Uterus (tissue), 4 donors: ENCODE measurements around the gene GLT6D1. TPM values are rescaled to one million over a fixed set of nuclear protein-coding genes. Genes with fewer than 3 reads are reported as not detected.

ENCODE experiments used
- DNase-seq, 2 donors: peaks; one replicate each; pipeline ENCODE4 v3.0.0-alpha.2; 2019 to 2020
- H3K27ac ChIP-seq, 2 donors: fragments of 200-600 bp; sonication (generic); 1 replicate in 1 of 2; 2 replicates in 1 of 2; pipeline ENCODE4 v1.5.1; 2016 to 2018
- H3K27me3 ChIP-seq, 2 donors: fragments of 200-600 bp; sonication (generic); one replicate each; pipeline ENCODE4 v1.5.1; 2018 to 2019; ENCODE audit warnings: control low read depth in 1 of 2
- H3K36me3 ChIP-seq, 2 donors: fragments of 200-600 bp; sonication (generic); one replicate each; pipeline ENCODE4 v1.5.1; 2019; ENCODE audit warnings: control low read depth in 1 of 2
- H3K4me1 ChIP-seq, 2 donors: fragments of 200-600 bp; sonication (generic); one replicate each; pipeline ENCODE4 v1.5.1; 2018 to 2019; ENCODE audit warnings: control low read depth in 1 of 2
- H3K4me3 ChIP-seq, 2 donors: fragments of 200-600 bp; sonication (generic); 1 replicate in 1 of 2; 2 replicates in 1 of 2; pipeline ENCODE4 v1.5.1; 2018 to 2019; ENCODE audit warnings: mild to moderate bottlenecking in 1 of 2
- H3K9me3 ChIP-seq, 2 donors: fragments of 200-600 bp; sonication (generic); one replicate each; pipeline ENCODE4 v1.5.1; 2019; ENCODE audit warnings: control low read depth in 1 of 2
- POLR2A ChIP-seq, 2 donors: fragments of 450-650 bp; IDR thresholded peaks; one replicate each; pipeline ENCODE4 v1.6.1; 2016; ENCODE audit warnings: antibody characterized with exemption in 2 of 2, mild to moderate bottlenecking in 1 of 2, moderate library complexity in 1 of 2
- intact Hi-C: fragments of 100-400 bp; cut with DNase I; formaldehyde crosslinking; loops from one replicate; pipeline ENCODE4 v1.15.1; 2023; ENCODE audit warnings: low total_unique reads
- total RNA-seq, 4 donors: library from RNA; depleted of rRNA in 3 of 4; stranded (reverse); fragments of >200 nt in 3 of 4; gene quantifications; one replicate each; pipeline versions ENCODE4 v1.1.0 to v1.2.4, GENCODE V29; 2014 to 2023
- TF ChIP-seq, protein P1 (sequence below), 4 experiments: fragments of 200-600 bp in 2 of 4; fragments of 450-650 bp in 2 of 4; sonication (generic) in 2 of 4; IDR thresholded peaks; one replicate each; pipeline ENCODE4 v1.5.1; 2016 to 2019; ENCODE audit warnings: antibody characterized with exemption in 4 of 4, mild to moderate bottlenecking in 2 of 4, moderate library complexity in 1 of 4
- donor health status: DM: yes; HTN: yes; CAD: no.

GLT6D1 gene
- total RNA-seq, 4 donors from 2014 or later, result not detected

GRCh38 chr9:135608294-135608998 is 30.9 kb downstream of the GLT6D1 start:
- TF ChIP-seq, protein P1, sequence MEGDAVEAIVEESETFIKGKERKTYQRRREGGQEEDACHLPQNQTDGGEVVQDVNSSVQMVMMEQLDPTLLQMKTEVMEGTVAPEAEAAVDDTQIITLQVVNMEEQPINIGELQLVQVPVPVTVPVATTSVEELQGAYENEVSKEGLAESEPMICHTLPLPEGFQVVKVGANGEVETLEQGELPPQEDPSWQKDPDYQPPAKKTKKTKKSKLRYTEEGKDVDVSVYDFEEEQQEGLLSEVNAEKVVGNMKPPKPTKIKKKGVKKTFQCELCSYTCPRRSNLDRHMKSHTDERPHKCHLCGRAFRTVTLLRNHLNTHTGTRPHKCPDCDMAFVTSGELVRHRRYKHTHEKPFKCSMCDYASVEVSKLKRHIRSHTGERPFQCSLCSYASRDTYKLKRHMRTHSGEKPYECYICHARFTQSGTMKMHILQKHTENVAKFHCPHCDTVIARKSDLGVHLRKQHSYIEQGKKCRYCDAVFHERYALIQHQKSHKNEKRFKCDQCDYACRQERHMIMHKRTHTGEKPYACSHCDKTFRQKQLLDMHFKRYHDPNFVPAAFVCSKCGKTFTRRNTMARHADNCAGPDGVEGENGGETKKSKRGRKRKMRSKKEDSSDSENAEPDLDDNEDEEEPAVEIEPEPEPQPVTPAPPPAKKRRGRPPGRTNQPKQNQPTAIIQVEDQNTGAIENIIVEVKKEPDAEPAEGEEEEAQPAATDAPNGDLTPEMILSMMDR (IDR thresholded peaks at IDR 0.05), result no peak
- no peak for TF ChIP-seq POLR2A (IDR thresholded peaks at IDR 0.05)
- Histone ChIP-seq H3K36me3 (no peaks in the 10 kb centered on the region), H3K4me3 (no peak overlapping the region), H3K27me3 (no peaks in the 10 kb centered on the region), H3K27ac (no peak overlapping the region), H3K9me3 (no peaks in the 10 kb centered on the region), H3K4me1 (no peaks in the 10 kb centered on the region)
- intact Hi-C loops, result no loop called here
- DNase-seq, result no peak

DNA sequence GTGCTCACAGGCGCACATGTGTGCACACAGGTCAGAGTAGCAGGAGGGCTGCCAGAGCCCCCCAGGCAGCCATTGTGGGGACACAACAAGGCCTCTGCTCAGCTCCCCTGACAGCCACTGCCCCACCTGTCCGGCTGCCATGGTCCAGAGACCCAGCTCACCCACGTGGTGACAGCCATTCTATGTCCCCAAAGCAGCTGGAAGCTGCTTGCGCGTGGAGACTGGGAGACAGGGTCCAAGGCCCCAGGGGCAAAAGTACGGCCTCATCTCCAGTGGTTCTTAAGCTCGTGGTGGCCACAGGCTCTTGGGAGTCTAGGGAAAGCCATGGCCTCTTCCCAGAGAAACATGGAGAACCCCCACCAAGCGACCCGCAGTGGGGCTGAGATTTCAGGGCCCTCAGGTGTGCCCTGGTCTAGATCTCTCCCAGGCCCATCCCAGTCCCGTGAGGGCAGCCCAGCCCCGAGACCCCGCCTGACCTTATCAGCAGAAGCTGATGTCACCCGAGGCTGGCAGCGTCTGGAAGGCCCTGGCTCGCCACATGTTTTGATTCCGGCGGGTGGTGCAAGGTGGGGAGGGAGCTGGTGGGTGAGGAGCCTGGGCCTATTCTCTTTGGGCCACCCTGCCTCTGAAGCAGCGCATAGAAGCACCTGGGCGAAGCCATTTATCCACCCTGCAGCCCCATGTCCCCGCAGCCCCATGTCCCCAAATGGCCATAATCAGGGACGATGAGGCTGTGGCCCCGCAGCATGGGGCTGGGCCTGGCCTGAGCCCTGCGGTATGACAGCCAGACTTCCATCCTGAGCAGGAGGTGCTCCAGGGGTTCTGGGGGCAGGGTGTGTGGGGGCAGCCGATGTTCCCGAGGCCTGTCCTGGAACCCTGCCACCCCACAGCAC is 31.7 kb downstream of the GLT6D1 start:
- no peak for TF ChIP-seq POLR2A (IDR thresholded peaks at IDR 0.05)
- TF ChIP-seq, protein P1 (IDR thresholded peaks at IDR 0.05), result no peak
- H3K27me3 ChIP-seq, result no peaks in the 10 kb centered on the region
- H3K27ac ChIP-seq, result no peak overlapping the region
- H3K9me3 ChIP-seq, result no peaks in the 10 kb centered on the region
- intact Hi-C loops, result no loop called here
- no peak overlapping the region for H3K4me3 ChIP-seq
- H3K4me1 ChIP-seq, result no peaks in the 10 kb centered on the region
- H3K36me3 ChIP-seq, result no peaks in the 10 kb centered on the region
- DNase-seq, result no peak

- no peaks in the 10 kb centered on the region for H3K4me1 ChIP-seq
- H3K27ac ChIP-seq, result no peak overlapping the region
- no peak overlapping the region for H3K4me3 ChIP-seq
- TF ChIP-seq, protein P1 (IDR thresholded peaks at IDR 0.05), result no peak
- no peak for TF ChIP-seq POLR2A (IDR thresholded peaks at IDR 0.05)
- intact Hi-C loops, result no loop called here
- no peaks in the 10 kb centered on the region for H3K27me3 ChIP-seq
- no peaks in the 10 kb centered on the region for H3K9me3 ChIP-seq
- no peak for DNase-seq
- no peaks in the 10 kb centered on the region for H3K36me3 ChIP-seq
Measured at GRCh38 chr9:135606885-135607259, 32.5 kb downstream of the GLT6D1 start.

DNA sequence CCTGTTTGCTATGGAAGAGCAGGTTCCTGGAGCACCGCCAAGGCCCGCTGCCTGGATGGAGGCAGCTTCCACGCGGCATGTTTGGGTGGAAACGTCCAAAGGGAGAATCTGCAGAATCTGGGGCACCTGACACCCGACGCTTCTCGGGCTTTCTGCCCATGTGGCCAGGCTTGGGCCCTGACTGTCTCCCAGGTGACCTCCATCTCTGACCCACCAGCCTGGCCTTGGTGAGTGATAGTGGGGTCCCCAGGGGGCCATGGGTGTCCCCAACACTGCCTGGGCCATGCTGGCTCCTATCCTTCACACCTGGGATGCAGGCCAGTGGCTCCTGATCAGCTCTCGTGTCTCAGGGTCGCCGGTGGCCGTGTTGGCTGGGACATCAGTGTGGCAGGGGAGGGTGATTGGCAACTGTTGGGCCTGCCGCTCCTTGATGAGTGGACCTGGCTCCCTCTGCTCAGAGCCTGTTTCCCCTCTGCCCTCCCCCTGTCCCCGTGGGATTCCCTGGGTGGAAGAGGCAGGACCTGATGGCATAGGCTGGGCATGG is 34.0 kb downstream of the GLT6D1 start:
- TF ChIP-seq, protein P1 (IDR thresholded peaks at IDR 0.05), result no peak
- TF ChIP-seq POLR2A (IDR thresholded peaks at IDR 0.05), result no peak
- Histone ChIP-seq H3K36me3 (no peaks in the 10 kb centered on the region), H3K27ac (no peak overlapping the region), H3K9me3 (no peaks in the 10 kb centered on the region), H3K4me3 (no peak overlapping the region), H3K4me1 (no peaks in the 10 kb centered on the region), H3K27me3 (no peaks in the 10 kb centered on the region)
- intact Hi-C loops, result no loop called here
- peak in 1 of 2 donors; percentile 4 for DNase-seq
